GM21529 (cell line): Measurements from ENCODE around the gene DMPK.
"Not testable (repeated sequence)": the region's sequence is repeated elsewhere in the genome, so short reads cannot be mapped to it uniquely, and the experiment has no call there.

Experiments used
- ATAC-seq: cut with Tn5 transposase; IDR thresholded peaks from one replicate; pipeline ENCODE4 v1.9.1; 2021; ENCODE audit not compliant: unreplicated experiment

The DMPK gene

GRCh38 chr19:45815481-45816216 lies 33.4 kb upstream of the DMPK start:
- no peak for ATAC-seq

- ATAC-seq, result no peak
Observed at GRCh38 chr19:45814851-45815480, 32.7 kb upstream of the DMPK start, which contains the start of gene RSPH6A. Gene RSPH6A (minus strand): TSS chr19:45815308. CDS start chr19:45815176, 132 bp downstream.

GRCh38 chr19:45814166-45814780 lies 32.0 kb upstream of the DMPK start:
- ATAC-seq, result no peak

- ATAC-seq, result no peak
Observed at GRCh38 chr19:45812297-45812696, 30.0 kb upstream of the DMPK start.

- no peak for ATAC-seq
Observed at GRCh38 chr19:45809643-45810159, 27.4 kb upstream of the DMPK start.

- ATAC-seq, result no peak
Observed at GRCh38 chr19:45805719-45806118, 23.4 kb upstream of the DMPK start.

- no peak for ATAC-seq
Observed at GRCh38 chr19:45804959-45805230, 22.6 kb upstream of the DMPK start.

GRCh38 chr19:45804140-45804958 lies 22.1 kb upstream of the DMPK start:
- ATAC-seq, result no peak

GRCh38 chr19:45801603-45802175 lies 19.4 kb upstream of the DMPK start:
- no peak for ATAC-seq

- no peak for ATAC-seq
Observed at GRCh38 chr19:45800070-45800553, 17.8 kb upstream of the DMPK start.

- not testable (repeated sequence) for ATAC-seq
Observed at GRCh38 chr19:45799541-45799940, 17.3 kb upstream of the DMPK start.

GRCh38 chr19:45798995-45799517 lies 16.8 kb upstream of the DMPK start:
- no peak for ATAC-seq

GRCh38 chr19:45794627-45795026 lies 12.3 kb upstream of the DMPK start:
- ATAC-seq, result no peak

- ATAC-seq, result no peak
Observed at GRCh38 chr19:45793876-45794275, 11.6 kb upstream of the DMPK start.

GRCh38 chr19:45793178-45793564 lies 10.9 kb upstream of the DMPK start:
- no peak for ATAC-seq

GRCh38 chr19:45792470-45793177 lies 10.3 kb upstream of the DMPK start, which contains the start of gene DMWD:
Gene DMWD (minus strand): TSS chr19:45792845. CDS start chr19:45792756, 89 bp downstream.
- peak; percentile 93 for ATAC-seq

- ATAC-seq, result peak; percentile 23
Observed at GRCh38 chr19:45791744-45792469, 9.6 kb upstream of the DMPK start.

- no peak for ATAC-seq
Observed at GRCh38 chr19:45790942-45791341, 8.7 kb upstream of the DMPK start.
